IPS-18a (cell line): ENCODE measurements around the gene FOXP1.
A peak's percentile ranks its signal among the peaks of the same experiment; 100 is the strongest.

ENCODE experiments used
- H3K27ac ChIP-seq: one replicate; pipeline ENCODE4 v1.5.1; 2013; ENCODE audit warnings: low read length
- H3K27me3 ChIP-seq: one replicate; pipeline ENCODE4 v1.6.1; 2013; ENCODE audit warnings: mild to moderate bottlenecking, low read length; ENCODE audit not compliant: control insufficient read depth, insufficient read depth
- H3K36me3 ChIP-seq: one replicate; pipeline ENCODE4 v1.6.1; 2013; ENCODE audit warnings: low read depth, low read length; ENCODE audit not compliant: control insufficient read depth
- H3K4me1 ChIP-seq: one replicate; pipeline ENCODE4 v1.6.1; 2013; ENCODE audit warnings: low read depth, low read length; ENCODE audit not compliant: control insufficient read depth
- H3K4me3 ChIP-seq: one replicate; pipeline ENCODE4 v1.5.1; 2013; ENCODE audit warnings: low read length
- H3K9ac ChIP-seq: one replicate; pipeline ENCODE4 v1.6.1; 2013; ENCODE audit warnings: mild to moderate bottlenecking, low read length, moderate library complexity
- H3K9me3 ChIP-seq: one replicate; pipeline ENCODE4 v1.6.1; 2013; ENCODE audit warnings: low read depth, low read length; ENCODE audit not compliant: control insufficient read depth

FOXP1 gene

DNA sequence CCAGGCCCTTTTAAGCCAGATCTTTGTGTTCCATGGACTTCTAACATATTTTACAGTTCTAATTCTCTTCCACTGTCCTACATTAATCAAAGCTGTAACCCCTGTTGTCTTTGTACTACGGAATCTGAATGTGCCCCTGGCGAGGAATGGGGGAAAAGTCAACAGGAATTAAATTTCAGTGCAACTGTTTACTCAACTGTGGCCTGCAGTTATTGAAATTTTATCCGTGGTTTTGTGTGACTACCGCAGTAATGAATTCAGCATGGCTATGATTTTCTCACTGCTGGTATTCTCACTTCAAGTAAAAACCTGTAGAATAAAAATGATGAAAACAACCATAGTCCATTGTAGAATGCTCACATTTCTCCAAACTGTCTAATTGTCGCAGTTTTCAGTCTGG, 388.0 kb downstream of the FOXP1 start:
- peaks cover 6% of the 10 kb centered on the region for H3K4me1 ChIP-seq
- H3K27ac ChIP-seq: no peak overlapping the region

DNA sequence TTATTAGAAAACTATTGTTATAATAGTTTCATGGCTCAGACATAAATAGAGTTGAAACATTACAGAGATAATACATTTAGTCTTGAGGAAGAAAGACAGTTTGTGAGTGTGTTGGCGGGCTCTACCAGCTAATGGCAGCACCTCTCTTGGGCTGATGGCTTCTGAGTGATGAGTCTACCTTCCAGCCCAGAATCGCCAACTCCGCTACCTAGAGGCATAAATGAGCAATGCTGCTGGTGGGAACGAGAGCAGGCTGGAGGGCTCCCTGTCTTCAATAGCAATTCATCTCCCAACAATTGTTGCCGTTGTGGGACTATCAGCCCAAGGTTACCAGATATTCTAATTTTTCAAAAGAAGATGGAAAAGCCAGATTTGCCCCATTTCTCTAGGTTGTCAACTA, 388.7 kb downstream of the FOXP1 start:
- no peaks in the 10 kb centered on the region for H3K36me3 ChIP-seq
- no peaks in the 10 kb centered on the region for H3K9me3 ChIP-seq
- no peak overlapping the region for H3K9ac ChIP-seq
- peaks cover 6% of the 10 kb centered on the region for H3K4me1 ChIP-seq
- no peaks in the 10 kb centered on the region for H3K27me3 ChIP-seq
- no peak overlapping the region for H3K27ac ChIP-seq
- no peak overlapping the region for H3K4me3 ChIP-seq

More for the DNA sequence above, 388.0 kb downstream of the FOXP1 start:
- Histone ChIP-seq H3K36me3 (no peaks in the 10 kb centered on the region), H3K4me3 (no peak overlapping the region), H3K27me3 (no peaks in the 10 kb centered on the region), H3K9me3 (no peaks in the 10 kb centered on the region), H3K9ac (no peak overlapping the region)

DNA sequence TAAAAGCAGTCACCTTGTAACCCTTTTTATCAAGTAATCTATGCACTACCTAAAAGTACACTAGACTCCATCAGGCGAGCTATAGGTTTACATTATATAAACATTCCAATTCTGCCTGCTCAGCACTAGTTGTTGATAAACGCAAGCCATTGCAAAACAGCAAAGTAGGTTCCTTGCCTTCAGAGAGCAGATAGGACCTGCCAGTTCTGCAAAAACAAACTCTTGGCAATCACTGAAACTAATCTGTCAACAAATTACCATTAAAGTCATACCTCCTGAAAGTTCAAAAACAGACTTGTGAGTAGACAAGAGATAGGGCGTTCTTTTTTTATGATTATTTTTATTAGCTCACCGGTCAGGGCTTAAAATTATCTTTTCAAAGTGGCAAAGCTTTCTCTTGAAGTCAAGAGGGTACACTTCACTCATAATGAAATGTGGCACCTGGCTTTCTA, 392.5 kb downstream of the FOXP1 start:
- Histone ChIP-seq H3K27ac (no peak overlapping the region), H3K4me3 (no peak overlapping the region), H3K9ac (no peak overlapping the region), H3K36me3 (no peaks in the 10 kb centered on the region), H3K27me3 (no peaks in the 10 kb centered on the region), H3K4me1 (peaks cover 6% of the 10 kb centered on the region), H3K9me3 (no peaks in the 10 kb centered on the region)

DNA sequence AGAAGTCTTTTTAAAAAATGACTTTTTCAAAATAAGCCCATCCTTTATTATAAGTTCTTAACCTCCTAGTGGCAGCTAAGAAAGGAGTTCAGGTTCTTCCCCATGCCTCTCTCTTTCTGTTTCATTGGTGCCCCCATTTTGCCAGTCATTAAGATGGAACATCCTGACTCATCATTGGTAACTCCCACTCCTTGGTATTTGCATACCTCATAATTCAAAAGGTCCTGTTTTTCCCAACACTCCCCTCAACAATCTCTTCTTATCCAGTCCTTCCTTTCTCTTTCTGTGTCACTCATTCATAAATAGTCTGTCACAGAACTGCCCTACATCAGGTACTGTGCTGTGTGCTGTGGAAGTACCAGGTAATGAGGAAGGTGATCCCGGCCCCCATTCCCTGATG, 394.0 kb downstream of the FOXP1 start:
- no peaks in the 10 kb centered on the region for H3K27me3 ChIP-seq
- H3K9me3 ChIP-seq: no peaks in the 10 kb centered on the region
- H3K4me1 ChIP-seq: no peaks in the 10 kb centered on the region
- no peak overlapping the region for H3K27ac ChIP-seq
- H3K9ac ChIP-seq: no peak overlapping the region
- H3K4me3 ChIP-seq: no peak overlapping the region
- no peaks in the 10 kb centered on the region for H3K36me3 ChIP-seq

DNA sequence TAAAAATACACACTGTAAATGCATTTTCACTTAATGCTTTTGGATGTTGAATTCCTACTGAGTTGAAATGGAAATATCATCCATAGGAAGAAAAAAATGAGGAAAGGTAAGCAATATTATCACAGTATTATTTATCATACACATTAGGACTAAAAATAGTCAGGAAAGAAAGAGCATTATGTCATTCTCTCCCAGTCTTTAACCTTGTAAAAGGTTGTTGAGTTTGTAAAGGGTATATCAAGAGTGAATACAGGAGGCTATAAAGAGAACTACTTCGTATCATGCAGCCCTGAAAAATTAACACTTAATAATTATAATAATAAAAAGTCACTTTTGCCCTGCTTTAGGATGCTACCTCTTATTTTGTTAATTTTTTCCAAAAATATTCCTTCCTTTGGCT, 395.8 kb downstream of the FOXP1 start:
- Histone ChIP-seq H3K36me3 (no peaks in the 10 kb centered on the region), H3K9ac (no peak overlapping the region), H3K27me3 (no peaks in the 10 kb centered on the region), H3K4me3 (no peak overlapping the region), H3K27ac (no peak overlapping the region), H3K9me3 (no peaks in the 10 kb centered on the region), H3K4me1 (no peaks in the 10 kb centered on the region)

DNA sequence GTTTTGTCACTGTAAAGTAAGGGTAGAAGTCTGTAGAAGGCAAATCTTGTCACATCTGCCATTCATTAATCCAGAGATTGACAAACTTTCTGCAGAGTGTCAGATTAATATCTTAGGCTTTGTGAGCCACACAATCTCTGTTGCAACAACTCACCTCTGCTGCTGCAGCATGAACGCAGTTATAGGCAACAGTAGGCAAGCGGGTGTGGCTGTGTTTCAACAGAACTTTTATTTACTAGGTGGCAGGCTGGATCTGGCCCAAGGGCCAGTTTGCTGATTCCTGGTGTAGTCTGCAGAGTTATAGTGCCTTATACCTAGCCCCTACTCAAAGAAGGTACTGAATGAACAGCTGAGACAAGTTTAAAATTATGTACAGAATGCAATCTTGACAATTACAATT, 396.7 kb downstream of the FOXP1 start:
- H3K27me3 ChIP-seq: no peaks in the 10 kb centered on the region
- H3K9me3 ChIP-seq: no peaks in the 10 kb centered on the region
- H3K36me3 ChIP-seq: no peaks in the 10 kb centered on the region
- H3K4me3 ChIP-seq: no peak overlapping the region
- H3K9ac ChIP-seq: no peak overlapping the region
- no peaks in the 10 kb centered on the region for H3K4me1 ChIP-seq
- H3K27ac ChIP-seq: no peak overlapping the region

GRCh38 chr3:71185733-71186455, 397.6 kb downstream of the FOXP1 start:
- Histone ChIP-seq H3K4me1 (no peaks in the 10 kb centered on the region), H3K9ac (no peak overlapping the region), H3K36me3 (no peaks in the 10 kb centered on the region), H3K9me3 (no peaks in the 10 kb centered on the region), H3K4me3 (no peak overlapping the region), H3K27me3 (no peaks in the 10 kb centered on the region), H3K27ac (no peak overlapping the region)

- Histone ChIP-seq H3K27me3 (no peaks in the 10 kb centered on the region), H3K27ac (no peak overlapping the region), H3K9me3 (no peaks in the 10 kb centered on the region), H3K4me3 (no peak overlapping the region), H3K4me1 (no peaks in the 10 kb centered on the region), H3K36me3 (no peaks in the 10 kb centered on the region), H3K9ac (no peak overlapping the region)
Measured at GRCh38 chr3:71184252-71184651, 399.3 kb downstream of the FOXP1 start.

- Histone ChIP-seq H3K4me3 (no peak overlapping the region), H3K9ac (no peak overlapping the region), H3K36me3 (no peaks in the 10 kb centered on the region), H3K27me3 (no peaks in the 10 kb centered on the region), H3K27ac (no peak overlapping the region), H3K9me3 (no peaks in the 10 kb centered on the region), H3K4me1 (no peaks in the 10 kb centered on the region)
Measured at GRCh38 chr3:71183549-71183948, 400.0 kb downstream of the FOXP1 start.

DNA sequence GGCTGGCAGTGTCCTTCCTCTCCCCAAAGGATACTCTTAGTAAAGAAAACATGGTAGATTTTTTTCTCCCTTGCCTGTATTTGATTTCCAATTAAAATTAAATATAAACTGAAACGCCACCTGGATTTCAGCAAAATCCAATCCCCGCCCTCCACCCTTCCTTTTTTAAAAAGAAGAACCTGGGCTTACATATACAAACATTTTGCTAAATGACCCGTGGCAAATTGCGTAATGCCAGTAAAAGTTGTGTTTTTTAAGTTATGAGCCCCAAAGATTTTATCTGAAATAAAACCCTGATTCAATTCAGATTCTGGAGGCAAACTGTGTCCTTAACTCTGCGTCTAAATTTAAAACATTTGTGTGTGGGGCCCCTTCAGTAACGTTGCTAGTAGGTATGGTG, 403.0 kb downstream of the FOXP1 start:
- Histone ChIP-seq H3K9ac (no peak overlapping the region), H3K36me3 (no peaks in the 10 kb centered on the region), H3K4me3 (no peak overlapping the region), H3K27ac (no peak overlapping the region), H3K9me3 (no peaks in the 10 kb centered on the region), H3K27me3 (no peaks in the 10 kb centered on the region), H3K4me1 (peaks cover 6% of the 10 kb centered on the region)

DNA sequence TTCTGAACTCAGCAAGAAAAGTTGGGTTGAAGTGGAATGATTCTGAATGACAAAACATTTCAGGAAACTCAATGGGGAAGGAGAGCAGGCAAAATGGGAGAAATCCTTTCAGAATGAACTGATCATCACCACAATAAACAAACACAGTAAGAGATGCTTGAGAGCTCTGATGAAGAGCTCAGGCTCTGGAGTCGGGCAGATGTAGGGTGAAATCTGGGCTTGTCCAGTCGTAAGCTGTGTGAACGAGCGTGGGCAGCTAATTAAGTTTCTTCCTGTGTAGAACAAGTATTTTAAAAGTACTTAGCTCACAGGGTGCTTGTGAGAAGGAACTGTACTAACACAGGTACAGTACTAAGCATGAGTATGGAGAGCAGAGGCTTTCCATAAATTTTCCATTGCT, 406.2 kb downstream of the FOXP1 start:
- Histone ChIP-seq H3K27me3 (no peaks in the 10 kb centered on the region), H3K9ac (no peak overlapping the region), H3K4me3 (no peak overlapping the region), H3K36me3 (no peaks in the 10 kb centered on the region), H3K9me3 (no peaks in the 10 kb centered on the region), H3K4me1 (peaks cover 11% of the 10 kb centered on the region), H3K27ac (peak overlapping the region; percentile 28)

- no peaks in the 10 kb centered on the region for H3K27me3 ChIP-seq
- H3K27ac ChIP-seq: no peak overlapping the region
Measured at GRCh38 chr3:71176366-71176765, 407.2 kb downstream of the FOXP1 start.

More at GRCh38 chr3:71176366-71176765, 407.2 kb downstream of the FOXP1 start:
- Histone ChIP-seq H3K4me1 (peaks cover 16% of the 10 kb centered on the region), H3K9ac (no peak overlapping the region), H3K9me3 (no peaks in the 10 kb centered on the region), H3K4me3 (no peak overlapping the region), H3K36me3 (no peaks in the 10 kb centered on the region)
